HEK293 (cell line): ENCODE measurements around the gene ZNF440.
"Not testable (repeated sequence)": the region's sequence is repeated elsewhere in the genome, so short reads cannot be mapped to it uniquely, and the experiment has no call there.

Experiments
- CTCF ChIA-PET: fragments of 350-600 bp; formaldehyde crosslinking; extraction: SDS; loops from one replicate; lab custom pipeline; 2021; ENCODE audit warnings: antibody characterized with exemption; lab: Yijun Ruan, JAX
- POLR2A ChIA-PET: fragments of 300-600 bp; formaldehyde crosslinking; extraction: SDS; loops from one replicate; lab custom pipeline; 2020; ENCODE audit warnings: antibody characterized with exemption, inconsistent platforms; lab: Yijun Ruan, JAX
- H3K27ac ChIP-seq: fragments of 200-500 bp; sonication (Bioruptor generic); 2 replicates; pipeline ENCODE4 v1.5.1; 2014; ENCODE audit warnings: low read depth, low read length, control low read depth, inconsistent platforms; ENCODE audit errors: extremely low read depth
- H3K36me3 ChIP-seq, 2 experiments: fragments of 200-500 bp in 1 of 2; sonication (Bioruptor generic) in 1 of 2; 1 replicate in 1 of 2; 2 replicates in 1 of 2; pipeline ENCODE4 v1.5.1; 2014 to 2017; ENCODE audit warnings: inconsistent platforms in 2 of 2, low read length in 2 of 2; ENCODE audit not compliant: control insufficient read depth in 2 of 2, insufficient read depth in 1 of 2
- H3K4me1 ChIP-seq: fragments of 200-500 bp; sonication (Bioruptor generic); 2 replicates; pipeline ENCODE4 v1.5.1; 2014; ENCODE audit warnings: mild to moderate bottlenecking, low read length, inconsistent platforms; ENCODE audit not compliant: control insufficient read depth, insufficient read depth
- H3K4me3 ChIP-seq: 2 replicates; pipeline ENCODE4 v1.5.1; 2011; ENCODE audit warnings: low read depth, mild to moderate bottlenecking, control low read depth, low read length, moderate library complexity
- H3K9me3 ChIP-seq: fragments of 200-500 bp; sonication (Bioruptor generic); 2 replicates; pipeline ENCODE4 v1.5.1; 2014; ENCODE audit warnings: low read depth, low read length, inconsistent platforms; ENCODE audit not compliant: control insufficient read depth, insufficient read depth
- CTCF ChIP-seq: fragments of 450-650 bp; formaldehyde crosslinking; IDR thresholded peaks from 2 replicates; pipeline ENCODE4 v1.5.1; 2016; ENCODE audit warnings: missing biosample characterization, missing genetic modification characterization
- KLF8 ChIP-seq: fragments of 450-650 bp; formaldehyde crosslinking; IDR thresholded peaks from 2 replicates; pipeline ENCODE4 v1.5.1; 2016; ENCODE audit warnings: missing biosample characterization, missing genetic modification characterization
- PRDM1 ChIP-seq: fragments of 450-650 bp; formaldehyde crosslinking; IDR thresholded peaks from 2 replicates; pipeline ENCODE4; 2016; ENCODE audit warnings: missing biosample characterization, missing genetic modification characterization
- RBAK ChIP-seq: fragments of 450-650 bp; formaldehyde crosslinking; IDR thresholded peaks from 2 replicates; pipeline ENCODE4 v1.5.1; 2016; ENCODE audit warnings: missing biosample characterization, missing genetic modification characterization
- REST ChIP-seq: fragments of 450-650 bp; formaldehyde crosslinking; IDR thresholded peaks from 2 replicates; pipeline ENCODE4 v1.5.1; 2016; ENCODE audit warnings: missing biosample characterization, missing genetic modification characterization
- YY1 ChIP-seq: fragments of 450-650 bp; formaldehyde crosslinking; IDR thresholded peaks from 2 replicates; pipeline ENCODE4 v1.5.1; 2018; ENCODE audit warnings: missing biosample characterization, missing genetic modification characterization
- ZBTB49 ChIP-seq: fragments of 450-650 bp; formaldehyde crosslinking; IDR thresholded peaks from 2 replicates; pipeline ENCODE4 v1.5.1; 2016; ENCODE audit warnings: missing biosample characterization, missing genetic modification characterization, low read depth
- ZNF114 ChIP-seq: fragments of 450-650 bp; formaldehyde crosslinking; IDR thresholded peaks from 2 replicates; pipeline ENCODE4 v1.5.0; 2017; ENCODE audit warnings: missing biosample characterization, missing genetic modification characterization
- ZNF302 ChIP-seq: fragments of 450-650 bp; formaldehyde crosslinking; IDR thresholded peaks from 2 replicates; pipeline ENCODE4 v1.5.1; 2016; ENCODE audit warnings: missing biosample characterization, missing genetic modification characterization, low read depth
- ZNF391 ChIP-seq: fragments of 450-650 bp; formaldehyde crosslinking; IDR thresholded peaks from 2 replicates; pipeline ENCODE4 v1.5.1; 2016; ENCODE audit warnings: low read depth, missing biosample characterization, missing genetic modification characterization, borderline replicate concordance
- ZNF426 ChIP-seq: fragments of 450-650 bp; formaldehyde crosslinking; IDR thresholded peaks from 2 replicates; pipeline ENCODE4 v1.5.1; 2017; ENCODE audit warnings: missing biosample characterization, missing genetic modification characterization, mild to moderate bottlenecking, inconsistent platforms, moderate library complexity
- ZNF555 ChIP-seq: fragments of 450-650 bp; formaldehyde crosslinking; conservative IDR thresholded peaks from 2 replicates; pipeline ENCODE4 v1.5.1; 2017; ENCODE audit warnings: missing biosample characterization, mild to moderate bottlenecking, missing genetic modification characterization, inconsistent platforms
- ZNF660 ChIP-seq: fragments of 450-650 bp; IDR thresholded peaks from 2 replicates; pipeline ENCODE4 v1.5.1; 2018; ENCODE audit warnings: missing biosample characterization, mild to moderate bottlenecking, missing genetic modification characterization
- ZNF664 ChIP-seq: fragments of 450-650 bp; formaldehyde crosslinking; IDR thresholded peaks from 2 replicates; pipeline ENCODE4 v1.5.1; 2016; ENCODE audit warnings: missing biosample characterization, missing genetic modification characterization
- ZNF670 ChIP-seq: fragments of 450-650 bp; formaldehyde crosslinking; IDR thresholded peaks from 2 replicates; pipeline ENCODE4 v1.5.1; 2016; ENCODE audit warnings: missing biosample characterization, missing genetic modification characterization, low read depth
- ZNF747 ChIP-seq: fragments of 450-650 bp; formaldehyde crosslinking; IDR thresholded peaks from 2 replicates; pipeline ENCODE4 v1.5.1; 2016; ENCODE audit warnings: missing biosample characterization, missing genetic modification characterization
- ZNF791 ChIP-seq: fragments of 450-650 bp; formaldehyde crosslinking; IDR thresholded peaks from 2 replicates; pipeline ENCODE4 v1.5.1; 2016; ENCODE audit warnings: missing biosample characterization, missing genetic modification characterization
- ZNF792 ChIP-seq: fragments of 450-650 bp; formaldehyde crosslinking; IDR thresholded peaks from 2 replicates; pipeline ENCODE4 v1.5.1; 2016; ENCODE audit warnings: missing biosample characterization, missing genetic modification characterization

Gene ZNF440

GRCh38 chr19:11848594-11849469, 34.8 kb downstream of the ZNF440 start, which contains the start of gene ZNF439:
ZNF439 (plus strand) TSS chr19:11848726; CDS start chr19:11848868, 142 bp downstream.
- POLR2A ChIA-PET: interaction anchor here (0.6 to 1.1 kb wide), 3 partner anchors 35 to 160 kb away, joined by 3 read pairs; partner anchors contain the start of gene ZNF440
- H3K27ac ChIP-seq: no peak within 1 kb of the TSS
- H3K9me3 ChIP-seq: no peaks in the 10 kb centered on the region
- no peaks in the 10 kb centered on the region for H3K36me3 ChIP-seq
- TF ChIP-seq ZNF302 (tag by site-specific recombination) (no peak), ZNF664 (tag by site-specific recombination) (no peak), ZNF791 (tag by site-specific recombination) (no peak), ZBTB49 (tag by site-specific recombination) (no peak)
- CTCF ChIA-PET: interaction anchor here (0.7 kb wide), 1 partner anchor 464 kb away, joined by 3 read pairs; no protein-coding TSS in a partner anchor
- peak within 1 kb of the TSS; percentile 39 for H3K4me3 ChIP-seq
- no peaks in the 10 kb centered on the region for H3K4me1 ChIP-seq

- CTCF ChIA-PET, H3K36me3 ChIP-seq, H3K4me3 ChIP-seq: not testable (repeated sequence)
Measured at GRCh38 chr19:11850289-11850688, 36.2 kb downstream of the ZNF440 start.

GRCh38 chr19:11853358-11853757, 39.3 kb downstream of the ZNF440 start:
- H3K4me3 ChIP-seq: no peak overlapping the region
- no peak overlapping the region for H3K27ac ChIP-seq
- no peaks in the 10 kb centered on the region for H3K9me3 ChIP-seq
- ChIA-PET POLR2A (no interaction called here), CTCF (interaction anchor here (0.6 kb wide), 1 partner anchor 56 kb away, joined by 3 read pairs; no protein-coding TSS in a partner anchor)
- no peaks in the 10 kb centered on the region for H3K36me3 ChIP-seq
- TF ChIP-seq ZNF792 (tag by site-specific recombination): no peak
- no peak for TF ChIP-seq ZNF114 (tag by site-specific recombination)
- no peak for TF ChIP-seq ZNF391 (tag by site-specific recombination)
- no peak for TF ChIP-seq ZNF660
- no peak for TF ChIP-seq PRDM1 (tag by site-specific recombination)
- TF ChIP-seq ZNF670 (tag by site-specific recombination): no peak
- no peak for TF ChIP-seq KLF8 (tag by site-specific recombination)
- TF ChIP-seq ZNF747 (tag by site-specific recombination): no peak
- no peaks in the 10 kb centered on the region for H3K4me1 ChIP-seq

More at GRCh38 chr19:11850289-11850688, 36.2 kb downstream of the ZNF440 start:
- H3K4me1 ChIP-seq, H3K27ac ChIP-seq, H3K9me3 ChIP-seq, POLR2A ChIA-PET: not testable (repeated sequence)

- H3K27ac ChIP-seq: no peak overlapping the region
- H3K4me3 ChIP-seq: no peak overlapping the region
- no peaks in the 10 kb centered on the region for H3K36me3 ChIP-seq
- ChIA-PET POLR2A (interaction anchor here (0.6 kb wide), 1 partner anchor 712 kb away, joined by 7 read pairs; no protein-coding TSS in a partner anchor), CTCF (interaction anchor here (1.0 kb wide), 1 partner anchor 284 kb away, joined by 3 read pairs; no protein-coding TSS in a partner anchor)
- H3K9me3 ChIP-seq: no peaks in the 10 kb centered on the region
- H3K4me1 ChIP-seq: no peaks in the 10 kb centered on the region
- TF ChIP-seq ZNF426 (tag by site-specific recombination) (no peak), ZNF747 (tag by site-specific recombination) (no peak), REST (tag by site-specific recombination) (no peak), CTCF (tag by site-specific recombination) (no peak), ZNF555 (tag by site-specific recombination) (no peak), KLF8 (tag by site-specific recombination) (no peak), YY1 (tag by site-specific recombination) (no peak), RBAK (tag by site-specific recombination) (no peak)
Measured at GRCh38 chr19:11856596-11857250, 42.6 kb downstream of the ZNF440 start.
